Mammary epithelial cell (primary cell): ENCODE results near the gene UQCRQ.

Experiments used
- CTCF ChIP-seq, 2 donors: IDR thresholded peaks in 1 of 2; conservative IDR thresholded peaks in 1 of 2; 2 replicates each; pipeline ENCODE4 v1.5.1; 2011 to 2012; ENCODE audit warnings: inconsistent platforms in 2 of 2, low read length in 2 of 2, mild to moderate bottlenecking in 2 of 2, control low read depth in 1 of 2, low read depth in 1 of 2; ENCODE audit not compliant: insufficient read depth in 1 of 2; ENCODE audit errors: extremely low read depth in 1 of 2
- EZH2 ChIP-seq: IDR thresholded peaks from 2 replicates; pipeline ENCODE4 v1.6.1; 2012; ENCODE audit warnings: low read length, inconsistent platforms, borderline replicate concordance

GRCh38 chr5:132821350-132821749 lies 45.1 kb upstream of the UQCRQ start:
- TF ChIP-seq CTCF (conservative IDR thresholded peaks at IDR 0.05 in 1 of 2, IDR thresholded peaks at IDR 0.05 in 1 of 2; ENCODE audit: extremely low read depth in 1 of 2, insufficient read depth in 1 of 2, low read depth in 1 of 2, low read length in 2 of 2) (no peak), EZH2 (no peak)
